ENCODE measurements around the gene KCMF1. TPM values are rescaled to one million over a fixed set of nuclear protein-coding genes. Genes with fewer than 3 reads are reported as not detected.
A peak's percentile ranks its signal among the peaks of the same experiment; 100 is the strongest.

KCMF1 gene
- polyA plus RNA-seq, 3 donors: 44.9 to 55.2 (median 49.6) TPM

- no peak for DNase-seq (ENCODE audit: extremely low read depth in 1 of 11, low read depth in 9 of 11, low spot score in 4 of 11)
These were observed 90.9 kb downstream of the KCMF1 start for GRCh38 chr2:85061896-85062295.

- no peak for DNase-seq (ENCODE audit: extremely low read depth in 1 of 11, low read depth in 9 of 11, low spot score in 4 of 11)
These were observed 91.6 kb downstream of the KCMF1 start for GRCh38 chr2:85062565-85062964.

- no peak for DNase-seq (ENCODE audit: extremely low read depth in 1 of 11, low read depth in 9 of 11, low spot score in 4 of 11)
These were observed 93.1 kb downstream of the KCMF1 start for GRCh38 chr2:85063981-85064599.

GRCh38 chr2:85064927-85065577, 94.1 kb downstream of the KCMF1 start:
- peak in 2 of 11 donors; percentile 19 to 23 for DNase-seq (ENCODE audit: extremely low read depth in 1 of 11, low read depth in 9 of 11, low spot score in 4 of 11)

- no peak for DNase-seq (ENCODE audit: extremely low read depth in 1 of 11, low read depth in 9 of 11, low spot score in 4 of 11)
These were observed 95.2 kb downstream of the KCMF1 start for GRCh38 chr2:85066006-85066740.

GRCh38 chr2:85066874-85067351, 96.0 kb downstream of the KCMF1 start:
- DNase-seq (ENCODE audit: extremely low read depth in 1 of 11, low read depth in 9 of 11, low spot score in 4 of 11): peak; percentile 54 to 81 (median 68)

GRCh38 chr2:85071096-85071495, 100.1 kb downstream of the KCMF1 start:
- no peak for DNase-seq (ENCODE audit: extremely low read depth in 1 of 11, low read depth in 9 of 11, low spot score in 4 of 11)

- no peak for DNase-seq (ENCODE audit: extremely low read depth in 1 of 11, low read depth in 9 of 11, low spot score in 4 of 11)
These were observed 102.1 kb downstream of the KCMF1 start for GRCh38 chr2:85073033-85073432.

- DNase-seq (ENCODE audit: extremely low read depth in 1 of 11, low read depth in 9 of 11, low spot score in 4 of 11): no peak
These were observed 105.8 kb downstream of the KCMF1 start for GRCh38 chr2:85076618-85077274.

GRCh38 chr2:85077859-85078419, 107.0 kb downstream of the KCMF1 start:
- DNase-seq (ENCODE audit: extremely low read depth in 1 of 11, low read depth in 9 of 11, low spot score in 4 of 11): no peak

- DNase-seq (ENCODE audit: extremely low read depth in 1 of 11, low read depth in 9 of 11, low spot score in 4 of 11): no peak
These were observed 107.6 kb downstream of the KCMF1 start for GRCh38 chr2:85078536-85078935.

- DNase-seq (ENCODE audit: extremely low read depth in 1 of 11, low read depth in 9 of 11, low spot score in 4 of 11): no peak
These were observed 112.1 kb downstream of the KCMF1 start for GRCh38 chr2:85083092-85083491.

- no peak for DNase-seq (ENCODE audit: extremely low read depth in 1 of 11, low read depth in 9 of 11, low spot score in 4 of 11)
These were observed 114.6 kb downstream of the KCMF1 start for GRCh38 chr2:85085563-85085962.

- DNase-seq (ENCODE audit: extremely low read depth in 1 of 11, low read depth in 9 of 11, low spot score in 4 of 11): no peak
These were observed 116.6 kb downstream of the KCMF1 start for GRCh38 chr2:85087541-85087940.

GRCh38 chr2:85088921-85089320, 118.0 kb downstream of the KCMF1 start:
- DNase-seq (ENCODE audit: extremely low read depth in 1 of 11, low read depth in 9 of 11, low spot score in 4 of 11): no peak

- DNase-seq (ENCODE audit: extremely low read depth in 1 of 11, low read depth in 9 of 11, low spot score in 4 of 11): no peak
These were observed 118.6 kb downstream of the KCMF1 start for GRCh38 chr2:85089585-85089984.

GRCh38 chr2:85091838-85092237, 120.9 kb downstream of the KCMF1 start:
- DNase-seq (ENCODE audit: extremely low read depth in 1 of 11, low read depth in 9 of 11, low spot score in 4 of 11): no peak

GRCh38 chr2:85095094-85095493, 124.1 kb downstream of the KCMF1 start:
- no peak for DNase-seq (ENCODE audit: extremely low read depth in 1 of 11, low read depth in 9 of 11, low spot score in 4 of 11)

GRCh38 chr2:85096616-85097015, 125.7 kb downstream of the KCMF1 start:
- no peak for DNase-seq (ENCODE audit: extremely low read depth in 1 of 11, low read depth in 9 of 11, low spot score in 4 of 11)

All from renal cortex interstitium (tissue), 11 donors.